Measurements from ENCODE around the gene MISFA. TPM values are rescaled to one million over a fixed set of nuclear protein-coding genes. Genes with fewer than 3 reads are reported as not detected.

MISFA gene
- total and polyA plus RNA-seq, 9 of the 15 experiments (the other 6 are each of a cell fraction or from before 2014, with no cell fraction given) = 1.6 to 6.3 (median 3.4) TPM

DNA sequence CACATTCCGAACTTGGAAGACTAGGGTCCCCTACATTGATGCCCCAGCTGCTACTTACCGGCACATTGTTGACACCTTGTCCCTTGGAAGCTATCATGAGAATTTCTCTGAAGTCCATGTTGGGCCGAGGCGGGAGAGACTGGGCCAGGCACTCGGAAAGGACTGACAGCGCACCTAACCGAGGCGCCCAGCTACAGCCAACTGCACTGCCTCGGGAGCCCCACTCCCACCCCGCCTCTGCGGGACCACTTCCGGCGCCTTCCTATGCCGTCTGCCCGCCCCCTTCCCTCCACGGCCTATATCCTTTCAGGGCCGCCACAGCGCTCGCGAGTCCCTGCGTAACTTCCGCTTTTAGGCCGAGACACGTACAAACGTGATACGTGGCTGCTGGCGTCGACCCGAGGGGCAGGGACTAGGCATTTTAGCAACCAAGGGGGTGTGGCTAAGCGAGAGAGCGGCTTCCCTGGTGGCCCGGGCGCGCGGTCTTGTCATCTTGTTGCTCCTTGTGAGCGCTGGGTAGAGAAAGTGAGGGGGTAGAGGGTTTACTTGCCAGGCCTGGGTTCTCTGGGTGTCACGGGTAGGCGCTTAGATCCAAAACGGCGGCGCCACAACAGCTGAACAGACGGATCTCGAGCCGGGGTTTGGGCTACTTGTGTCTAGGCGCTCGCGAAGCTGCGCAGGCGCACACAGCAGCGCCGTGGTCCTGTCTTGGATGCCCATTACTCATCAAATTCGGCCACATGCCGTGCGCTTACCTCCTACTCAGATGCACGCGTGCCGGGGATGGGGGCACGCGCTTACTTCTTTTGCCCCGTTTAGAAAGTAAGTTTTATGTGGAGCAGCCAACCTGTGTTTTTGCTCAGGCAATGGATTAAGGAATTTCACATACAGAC lies 34.8 kb downstream of the MISFA start, which contains the start of gene SPTY2D1 (continued):
- TF ChIP-seq, protein P1, sequence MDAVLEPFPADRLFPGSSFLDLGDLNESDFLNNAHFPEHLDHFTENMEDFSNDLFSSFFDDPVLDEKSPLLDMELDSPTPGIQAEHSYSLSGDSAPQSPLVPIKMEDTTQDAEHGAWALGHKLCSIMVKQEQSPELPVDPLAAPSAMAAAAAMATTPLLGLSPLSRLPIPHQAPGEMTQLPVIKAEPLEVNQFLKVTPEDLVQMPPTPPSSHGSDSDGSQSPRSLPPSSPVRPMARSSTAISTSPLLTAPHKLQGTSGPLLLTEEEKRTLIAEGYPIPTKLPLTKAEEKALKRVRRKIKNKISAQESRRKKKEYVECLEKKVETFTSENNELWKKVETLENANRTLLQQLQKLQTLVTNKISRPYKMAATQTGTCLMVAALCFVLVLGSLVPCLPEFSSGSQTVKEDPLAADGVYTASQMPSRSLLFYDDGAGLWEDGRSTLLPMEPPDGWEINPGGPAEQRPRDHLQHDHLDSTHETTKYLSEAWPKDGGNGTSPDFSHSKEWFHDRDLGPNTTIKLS (IDR thresholded peaks at IDR 0.05; ENCODE audit: borderline replicate concordance, low read depth) = peak; percentile 97
- TF ChIP-seq, protein P2, sequence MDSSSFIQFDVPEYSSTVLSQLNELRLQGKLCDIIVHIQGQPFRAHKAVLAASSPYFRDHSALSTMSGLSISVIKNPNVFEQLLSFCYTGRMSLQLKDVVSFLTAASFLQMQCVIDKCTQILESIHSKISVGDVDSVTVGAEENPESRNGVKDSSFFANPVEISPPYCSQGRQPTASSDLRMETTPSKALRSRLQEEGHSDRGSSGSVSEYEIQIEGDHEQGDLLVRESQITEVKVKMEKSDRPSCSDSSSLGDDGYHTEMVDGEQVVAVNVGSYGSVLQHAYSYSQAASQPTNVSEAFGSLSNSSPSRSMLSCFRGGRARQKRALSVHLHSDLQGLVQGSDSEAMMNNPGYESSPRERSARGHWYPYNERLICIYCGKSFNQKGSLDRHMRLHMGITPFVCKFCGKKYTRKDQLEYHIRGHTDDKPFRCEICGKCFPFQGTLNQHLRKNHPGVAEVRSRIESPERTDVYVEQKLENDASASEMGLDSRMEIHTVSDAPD (CRISPR knock-in tag; IDR thresholded peaks at IDR 0.05) = no peak
- TF ChIP-seq ZNF551 (CRISPR knock-in tag; IDR thresholded peaks at IDR 0.05) (no peak), SMARCA4 (IDR thresholded peaks at IDR 0.05) (no peak), NFE2L1 (tag; IDR thresholded peaks at IDR 0.05; ENCODE audit: borderline replicate concordance, low read depth) (no peak), ZNF77 (CRISPR knock-in tag; IDR thresholded peaks at IDR 0.05) (no peak), NFRKB (IDR thresholded peaks at IDR 0.05; ENCODE audit: low read depth) (0 out of 2 replicates have a peak, but pooled peaks have one; percentile 42), MCM3 (IDR thresholded peaks at IDR 0.05) (no peak)
- TF ChIP-seq, protein P3, sequence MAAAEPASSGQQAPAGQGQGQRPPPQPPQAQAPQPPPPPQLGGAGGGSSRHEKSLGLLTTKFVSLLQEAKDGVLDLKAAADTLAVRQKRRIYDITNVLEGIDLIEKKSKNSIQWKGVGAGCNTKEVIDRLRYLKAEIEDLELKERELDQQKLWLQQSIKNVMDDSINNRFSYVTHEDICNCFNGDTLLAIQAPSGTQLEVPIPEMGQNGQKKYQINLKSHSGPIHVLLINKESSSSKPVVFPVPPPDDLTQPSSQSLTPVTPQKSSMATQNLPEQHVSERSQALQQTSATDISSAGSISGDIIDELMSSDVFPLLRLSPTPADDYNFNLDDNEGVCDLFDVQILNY (CRISPR knock-in tag; IDR thresholded peaks at IDR 0.05) = no peak
- TF ChIP-seq, protein P4, sequence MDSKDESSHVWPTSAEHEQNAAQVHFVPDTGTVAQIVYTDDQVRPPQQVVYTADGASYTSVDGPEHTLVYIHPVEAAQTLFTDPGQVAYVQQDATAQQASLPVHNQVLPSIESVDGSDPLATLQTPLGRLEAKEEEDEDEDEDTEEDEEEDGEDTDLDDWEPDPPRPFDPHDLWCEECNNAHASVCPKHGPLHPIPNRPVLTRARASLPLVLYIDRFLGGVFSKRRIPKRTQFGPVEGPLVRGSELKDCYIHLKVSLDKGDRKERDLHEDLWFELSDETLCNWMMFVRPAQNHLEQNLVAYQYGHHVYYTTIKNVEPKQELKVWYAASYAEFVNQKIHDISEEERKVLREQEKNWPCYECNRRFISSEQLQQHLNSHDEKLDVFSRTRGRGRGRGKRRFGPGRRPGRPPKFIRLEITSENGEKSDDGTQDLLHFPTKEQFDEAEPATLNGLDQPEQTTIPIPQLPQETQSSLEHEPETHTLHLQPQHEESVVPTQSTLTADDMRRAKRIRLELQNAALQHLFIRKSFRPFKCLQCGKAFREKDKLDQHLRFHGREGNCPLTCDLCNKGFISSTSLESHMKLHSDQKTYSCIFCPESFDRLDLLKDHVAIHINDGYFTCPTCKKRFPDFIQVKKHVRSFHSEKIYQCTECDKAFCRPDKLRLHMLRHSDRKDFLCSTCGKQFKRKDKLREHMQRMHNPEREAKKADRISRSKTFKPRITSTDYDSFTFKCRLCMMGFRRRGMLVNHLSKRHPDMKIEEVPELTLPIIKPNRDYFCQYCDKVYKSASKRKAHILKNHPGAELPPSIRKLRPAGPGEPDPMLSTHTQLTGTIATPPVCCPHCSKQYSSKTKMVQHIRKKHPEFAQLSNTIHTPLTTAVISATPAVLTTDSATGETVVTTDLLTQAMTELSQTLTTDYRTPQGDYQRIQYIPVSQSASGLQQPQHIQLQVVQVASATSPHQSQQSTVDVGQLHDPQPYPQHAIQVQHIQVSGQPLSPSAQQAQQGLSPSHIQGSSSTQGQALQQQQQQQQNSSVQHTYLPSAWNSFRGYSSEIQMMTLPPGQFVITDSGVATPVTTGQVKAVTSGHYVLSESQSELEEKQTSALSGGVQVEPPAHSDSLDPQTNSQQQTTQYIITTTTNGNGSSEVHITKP (IDR thresholded peaks at IDR 0.05; ENCODE audit: partially characterized antibody) = peak; percentile 26
- TF ChIP-seq, protein P5, sequence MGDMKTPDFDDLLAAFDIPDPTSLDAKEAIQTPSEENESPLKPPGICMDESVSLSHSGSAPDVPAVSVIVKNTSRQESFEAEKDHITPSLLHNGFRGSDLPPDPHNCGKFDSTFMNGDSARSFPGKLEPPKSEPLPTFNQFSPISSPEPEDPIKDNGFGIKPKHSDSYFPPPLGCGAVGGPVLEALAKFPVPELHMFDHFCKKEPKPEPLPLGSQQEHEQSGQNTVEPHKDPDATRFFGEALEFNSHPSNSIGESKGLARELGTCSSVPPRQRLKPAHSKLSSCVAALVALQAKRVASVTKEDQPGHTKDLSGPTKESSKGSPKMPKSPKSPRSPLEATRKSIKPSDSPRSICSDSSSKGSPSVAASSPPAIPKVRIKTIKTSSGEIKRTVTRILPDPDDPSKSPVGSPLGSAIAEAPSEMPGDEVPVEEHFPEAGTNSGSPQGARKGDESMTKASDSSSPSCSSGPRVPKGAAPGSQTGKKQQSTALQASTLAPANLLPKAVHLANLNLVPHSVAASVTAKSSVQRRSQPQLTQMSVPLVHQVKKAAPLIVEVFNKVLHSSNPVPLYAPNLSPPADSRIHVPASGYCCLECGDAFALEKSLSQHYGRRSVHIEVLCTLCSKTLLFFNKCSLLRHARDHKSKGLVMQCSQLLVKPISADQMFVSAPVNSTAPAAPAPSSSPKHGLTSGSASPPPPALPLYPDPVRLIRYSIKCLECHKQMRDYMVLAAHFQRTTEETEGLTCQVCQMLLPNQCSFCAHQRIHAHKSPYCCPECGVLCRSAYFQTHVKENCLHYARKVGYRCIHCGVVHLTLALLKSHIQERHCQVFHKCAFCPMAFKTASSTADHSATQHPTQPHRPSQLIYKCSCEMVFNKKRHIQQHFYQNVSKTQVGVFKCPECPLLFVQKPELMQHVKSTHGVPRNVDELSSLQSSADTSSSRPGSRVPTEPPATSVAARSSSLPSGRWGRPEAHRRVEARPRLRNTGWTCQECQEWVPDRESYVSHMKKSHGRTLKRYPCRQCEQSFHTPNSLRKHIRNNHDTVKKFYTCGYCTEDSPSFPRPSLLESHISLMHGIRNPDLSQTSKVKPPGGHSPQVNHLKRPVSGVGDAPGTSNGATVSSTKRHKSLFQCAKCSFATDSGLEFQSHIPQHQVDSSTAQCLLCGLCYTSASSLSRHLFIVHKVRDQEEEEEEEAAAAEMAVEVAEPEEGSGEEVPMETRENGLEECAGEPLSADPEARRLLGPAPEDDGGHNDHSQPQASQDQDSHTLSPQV (IDR thresholded peaks at IDR 0.05) = peak; percentile 96
- TF ChIP-seq, protein P6, sequence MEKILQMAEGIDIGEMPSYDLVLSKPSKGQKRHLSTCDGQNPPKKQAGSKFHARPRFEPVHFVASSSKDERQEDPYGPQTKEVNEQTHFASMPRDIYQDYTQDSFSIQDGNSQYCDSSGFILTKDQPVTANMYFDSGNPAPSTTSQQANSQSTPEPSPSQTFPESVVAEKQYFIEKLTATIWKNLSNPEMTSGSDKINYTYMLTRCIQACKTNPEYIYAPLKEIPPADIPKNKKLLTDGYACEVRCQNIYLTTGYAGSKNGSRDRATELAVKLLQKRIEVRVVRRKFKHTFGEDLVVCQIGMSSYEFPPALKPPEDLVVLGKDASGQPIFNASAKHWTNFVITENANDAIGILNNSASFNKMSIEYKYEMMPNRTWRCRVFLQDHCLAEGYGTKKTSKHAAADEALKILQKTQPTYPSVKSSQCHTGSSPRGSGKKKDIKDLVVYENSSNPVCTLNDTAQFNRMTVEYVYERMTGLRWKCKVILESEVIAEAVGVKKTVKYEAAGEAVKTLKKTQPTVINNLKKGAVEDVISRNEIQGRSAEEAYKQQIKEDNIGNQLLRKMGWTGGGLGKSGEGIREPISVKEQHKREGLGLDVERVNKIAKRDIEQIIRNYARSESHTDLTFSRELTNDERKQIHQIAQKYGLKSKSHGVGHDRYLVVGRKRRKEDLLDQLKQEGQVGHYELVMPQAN (IDR thresholded peaks at IDR 0.05; ENCODE audit: borderline replicate concordance) = peak; percentile 89
